K562 (cell line): ENCODE data around the gene PRODH2. TPM values are rescaled to one million over a fixed set of nuclear protein-coding genes. Genes with fewer than 3 reads are reported as not detected.

Experiments
- ATAC-seq: fragments of 200-7000 bp; cut with Tn5 transposase; 3 replicates; pipeline ENCODE4 v1.9.1; 2020; ENCODE audit warnings: moderate library complexity
- BruUV-seq: library from RNA; stranded (reverse); fragments of 400-500 nt; replicated peaks from 2 replicates; lab custom pipeline; 2021; lab: Mats Ljungman, UMichigan
- CTCF ChIA-PET: fragments of 300-600 bp; formaldehyde crosslinking; extraction: SDS; loops from one replicate; lab custom pipeline; 2021; ENCODE audit warnings: low intra/inter-chr PET ratio; lab: Yijun Ruan, JAX
- POLR2A ChIA-PET: fragments of 300-600, 350-650 bp; sonication (Branson Sonifier 250); formaldehyde crosslinking; extraction: SDS; loops from one replicate; lab custom pipeline; 2021; ENCODE audit warnings: antibody characterized with exemption, inconsistent platforms; lab: Yijun Ruan, JAX
- DNase-seq, 4 experiments: peaks; one replicate each; pipeline versions ENCODE4 v3.0.0 to v3.0.0-alpha.2; 2011 to 2018; ENCODE audit warnings: low spot score in 3 of 4, mixed read lengths in 3 of 4; ENCODE audit errors: extremely low read depth in 1 of 4
- FAIRE-seq: peaks from 2 replicates; lab custom pipeline; 2011; peaks lifted over from hg19 to GRCh38; lab: Jason Lieb, UNC
- H2AFZ ChIP-seq: 2 replicates; pipeline ENCODE4 v1.6.0; 2011; ENCODE audit warnings: low read depth, low read length, control low read depth, inconsistent platforms
- H3K27ac ChIP-seq: fragments of 200-600 bp; 3 replicates; pipeline ENCODE4 v1.8.0; 2011; ENCODE audit warnings: low read depth, mild to moderate bottlenecking, control low read depth, inconsistent platforms, low read length, moderate library complexity, mixed read lengths; ENCODE audit errors: extremely low read depth
- H3K27me3 ChIP-seq, 2 experiments: fragments of 300-600 bp in 1 of 2; 2 replicates in 1 of 2; 3 replicates in 1 of 2; pipeline versions ENCODE4 v1.6.0 to v1.8.0; 2011; ENCODE audit warnings: inconsistent platforms in 2 of 2, low read length in 2 of 2, mild to moderate bottlenecking in 1 of 2, mixed read lengths in 1 of 2, moderate library complexity in 1 of 2; ENCODE audit not compliant: control insufficient read depth in 2 of 2, insufficient read depth in 2 of 2
- H3K36me3 ChIP-seq: fragments of 300-600 bp; 3 replicates; pipeline ENCODE4 v1.8.0; 2011; ENCODE audit warnings: mild to moderate bottlenecking, low read length, inconsistent platforms; ENCODE audit not compliant: control insufficient read depth, insufficient read depth
- H3K4me1 ChIP-seq, 2 experiments: fragments of 200-600 bp in 1 of 2; replicated peaks in 1 of 2; 2 replicates in 1 of 2; 3 replicates in 1 of 2; pipeline versions ENCODE4 v1.5.1 to v1.8.0; 2011; ENCODE audit warnings: inconsistent platforms in 2 of 2, low read length in 2 of 2, mild to moderate bottlenecking in 1 of 2, mixed read lengths in 1 of 2, moderate library complexity in 1 of 2; ENCODE audit not compliant: control insufficient read depth in 2 of 2, insufficient read depth in 2 of 2
- H3K4me2 ChIP-seq: 2 replicates; pipeline ENCODE4 v1.6.1; 2011; ENCODE audit warnings: low read length, control low read depth, inconsistent platforms, mixed read lengths; ENCODE audit not compliant: insufficient read depth
- H3K4me3 ChIP-seq: fragments of 200-600 bp; sonication (generic), shearing (Covaris generic); 2 replicates; pipeline ENCODE4 v1.5.1; 2016; ENCODE audit warnings: control low read depth, inconsistent platforms
- H3K79me2 ChIP-seq: fragments of 200-600 bp; 3 replicates; pipeline ENCODE4 v1.8.0; 2011; ENCODE audit warnings: low read length, inconsistent platforms; ENCODE audit not compliant: control insufficient read depth, insufficient read depth
- H3K9ac ChIP-seq, 2 experiments: 2 replicates each; pipeline versions ENCODE4 v1.6.0 to v1.6.1; 2011; ENCODE audit warnings: low read depth in 2 of 2, low read length in 2 of 2, control low read depth in 1 of 2, inconsistent platforms in 1 of 2, mild to moderate bottlenecking in 1 of 2, mixed read lengths in 1 of 2; ENCODE audit not compliant: insufficient read depth in 1 of 2
- H3K9me1 ChIP-seq: one replicate; pipeline ENCODE4 v1.6.0; 2011; ENCODE audit warnings: inconsistent platforms, mild to moderate bottlenecking, low read length, moderate library complexity; ENCODE audit not compliant: control insufficient read depth, insufficient read depth
- H3K9me3 ChIP-seq: replicated peaks from 2 replicates; pipeline ENCODE4 v1.5.1; 2011; ENCODE audit warnings: low read depth, low read length, inconsistent platforms; ENCODE audit not compliant: control insufficient read depth, insufficient read depth
- H4K20me1 ChIP-seq: replicated peaks from 2 replicates; pipeline ENCODE4 v1.6.1; 2011; ENCODE audit warnings: low read length, inconsistent platforms, mixed read lengths; ENCODE audit not compliant: control insufficient read depth, insufficient read depth
- BHLHE40 ChIP-seq: IDR thresholded peaks from 2 replicates; pipeline ENCODE4 v1.6.1; 2011; ENCODE audit warnings: low read length, improper control_type of control experiment
- CREB1 ChIP-seq, 2 experiments: sonication (generic) in 1 of 2; formaldehyde crosslinking in 1 of 2; IDR thresholded peaks; 2 replicates each; pipeline versions ENCODE4 v1.6.1 to v1.8.0; 2012 to 2022; ENCODE audit warnings: inconsistent platforms in 1 of 2, mild to moderate bottlenecking in 1 of 2, missing genetic modification reagents in 1 of 2, moderate library complexity in 1 of 2
- KHSRP ChIP-seq: fragments of 450-650 bp; IDR thresholded peaks from 2 replicates; pipeline ENCODE4 v1.6.1; 2017
- L3MBTL2 ChIP-seq: fragments of 450-650 bp; IDR thresholded peaks from 2 replicates; pipeline ENCODE4 v1.6.1; 2016; ENCODE audit warnings: mild to moderate bottlenecking, moderate library complexity
- MEF2A ChIP-seq: IDR thresholded peaks from 2 replicates; pipeline ENCODE4 v1.6.1; 2011; ENCODE audit warnings: low read depth, mild to moderate bottlenecking, low read length, moderate library complexity; ENCODE audit not compliant: control insufficient read depth
- PCBP1 ChIP-seq: fragments of 200-400 bp; formaldehyde crosslinking; IDR thresholded peaks from 2 replicates; pipeline ENCODE4 v1.6.1; 2018; ENCODE audit warnings: mild to moderate bottlenecking, low read depth, low read length; ENCODE audit not compliant: poor library complexity, severe bottlenecking
- PHTF2 ChIP-seq: fragments of 250-450 bp; sonication (Bioruptor Pico); IDR thresholded peaks from 2 replicates; pipeline ENCODE4 v1.5.0; 2021; ENCODE audit warnings: mild to moderate bottlenecking
- SIX5 ChIP-seq, 2 experiments: IDR thresholded peaks; 2 replicates each; pipeline ENCODE4 v1.6.1; 2011; ENCODE audit warnings: low read length in 2 of 2, borderline replicate concordance in 1 of 2, low read depth in 1 of 2, mild to moderate bottlenecking in 1 of 2, moderate library complexity in 1 of 2; ENCODE audit not compliant: insufficient read depth in 1 of 2
- WGBS: fragments of 100-300 bp; shearing (Covaris generic); methylation state at CpG from one replicate; pipeline ENCODE4 v1.1.6; 2016; ENCODE audit warnings: low coverage, mixed read lengths; ENCODE audit not compliant: insufficient coverage; ENCODE audit errors: missing lambda C conversion rate; 5-methylcytosine and 5-hydroxymethylcytosine counted together
- in situ Hi-C: fragments of 300-500 bp; cut with MboI; formaldehyde crosslinking; loops from 4 replicates; pipeline ENCODE4 v1.15.0; 2018; ENCODE audit warnings: inconsistent platforms, mixed read lengths
- intact Hi-C: fragments of 100-400 bp; cut with micrococcal nuclease; formaldehyde crosslinking; loops from 2 replicates; pipeline ENCODE4 v1.14.2; 2022
- polyA plus RNA-seq, 8 experiments: library from polyadenylated mRNA; depleted of rRNA in 4 of 8; stranded (reverse) in 5 of 8; unstranded in 3 of 8; fragments of >200 nt; fragmentation: Nextera tagmentation in 2 of 8; fragmentation: Illumina TruSeq in 1 of 8; extraction: Ambion mirVana in 2 of 8; extraction: Trizol in 1 of 8; gene quantifications; 2 replicates each; pipeline versions ENCODE4 v1.2.1 to v1.2.3, GENCODE V29; 2011 to 2014; ENCODE audit warnings: inconsistent platforms in 1 of 8, missing spikeins in 1 of 8
- total RNA-seq, 7 experiments: library from RNA; depleted of rRNA in 6 of 7; stranded (reverse); fragments of >200 nt in 6 of 7; fragmentation: Illumina TruSeq in 2 of 7; extraction: Trizol in 2 of 7; gene quantifications; 2 replicates each; pipeline versions ENCODE4 v1.2.1 to v1.2.3, GENCODE V29; 2011 to 2021; ENCODE audit warnings: low replicate concordance in 1 of 7

The PRODH2 gene
- total and polyA plus RNA-seq, 9 of the 15 experiments (the other 6 are each of a cell fraction or from before 2014, with no cell fraction given): not detected

GRCh38 chr19:35846038-35846668 lies 33.5 kb upstream of the PRODH2 start:
- TF ChIP-seq CREB1 (IDR thresholded peaks at IDR 0.05) (no peak), CREB1 (CRISPR knock-in tag; IDR thresholded peaks at IDR 0.05) (no peak), PHTF2 (CRISPR knock-in tag) (no peak), SIX5 (IDR thresholded peaks at IDR 0.05; ENCODE audit: borderline replicate concordance in 1 of 2, insufficient read depth in 1 of 2, low read depth in 1 of 2, low read length in 2 of 2) (no peak), L3MBTL2 (peak; percentile 12; the same call in 1 of the 2 replicates), PCBP1 (peak; percentile 17), MEF2A (no peak), KHSRP (no peak), BHLHE40 (peak; percentile 59; the same call in 1 of the 2 replicates)
- Histone ChIP-seq H3K36me3 (no peaks in the 10 kb centered on the region), H3K4me2 (0 out of 2 replicates have a peak overlapping the region, but pooled peaks have one; percentile 81), H3K27me3 (peaks cover 34 to 60% of the 10 kb centered on the region in 2 experiments), H3K79me2 (no peaks in the 10 kb centered on the region), H3K9ac (peak overlapping the region in 1 of 2 experiments; percentile 62; a peak in 1 of 4 replicates), H3K9me1 (peaks cover 8% of the 10 kb centered on the region), H4K20me1 (peaks cover 18% of the 10 kb centered on the region), H3K27ac (no peak overlapping the region), H3K4me1 (peaks cover 9 to 29% of the 10 kb centered on the region in 2 experiments), H3K4me3 (no peak overlapping the region), H3K9me3 (no peaks in the 10 kb centered on the region), H2AFZ (no peak overlapping the region)
- BruUV-seq: no TSS peak
- CTCF ChIA-PET: no interaction called here
- POLR2A ChIA-PET: interaction anchor here (1.4 kb wide), 1 partner anchor 18 kb away, joined by 3 read pairs; no protein-coding TSS in a partner anchor
- intact Hi-C loops: no loop called here
- FAIRE-seq (no peak), ATAC-seq (no peak), DNase-seq (no peak)
- in situ Hi-C loops: no loop called here
- WGBS: 9% methylated on average over 16 of the region's 26 CpGs
